ENCODE results near the gene PDCD10. TPM values are rescaled to one million over a fixed set of nuclear protein-coding genes. Genes with fewer than 3 reads are reported as not detected.

Gene PDCD10
- total RNA-seq, 1 donor from 2014 or later = 37.7 TPM

DNA sequence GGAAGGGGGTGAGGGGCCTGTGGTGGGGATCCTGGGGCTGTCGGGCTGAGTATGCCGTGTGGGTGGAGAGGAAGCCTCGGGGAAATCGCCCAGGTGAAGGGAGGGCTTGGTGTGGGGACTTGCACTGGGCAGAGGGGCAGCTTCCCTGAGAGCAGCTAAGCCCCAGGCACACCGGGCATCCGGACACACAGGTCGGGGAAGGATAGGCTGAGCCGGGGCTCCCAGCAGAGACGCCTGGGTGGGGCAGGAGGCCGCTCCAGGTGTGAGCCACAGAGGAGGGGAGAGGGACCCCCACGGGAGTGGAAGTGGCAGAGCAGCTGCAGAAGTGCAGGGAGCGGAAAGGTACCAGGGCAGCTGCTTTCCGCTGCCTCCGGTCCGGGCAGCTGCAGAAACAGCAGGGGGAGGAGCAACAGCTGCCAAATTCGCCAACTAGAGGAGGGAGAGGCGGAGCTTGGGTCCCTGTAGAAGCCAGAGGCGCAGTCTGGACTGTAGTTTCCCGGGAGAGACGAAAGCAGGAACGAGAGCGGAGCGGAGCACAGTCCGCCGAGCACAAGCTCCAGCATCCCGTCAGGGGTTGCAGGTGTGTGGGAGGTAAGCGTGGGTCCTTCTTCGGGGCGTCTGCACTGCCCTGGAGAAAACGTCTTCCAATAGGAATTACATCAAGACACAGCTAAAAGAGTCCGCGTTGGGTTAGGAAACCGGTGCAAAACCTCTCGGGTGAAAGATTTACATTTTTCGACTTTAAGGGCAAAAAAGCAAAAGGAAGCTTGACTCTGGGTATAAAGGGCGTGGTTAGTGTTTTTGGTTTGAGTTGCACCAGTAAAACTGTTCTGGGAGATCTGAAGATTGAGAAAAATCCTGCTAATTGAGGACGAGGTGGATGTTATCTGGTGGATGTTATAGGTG is 794 bp upstream of the PDCD10 start, which contains the start of gene SERPINI1:
TSS of gene SERPINI1 (plus strand) at position 489 of the 906 bp plus-strand sequence. CDS start 53,408 bp downstream, outside the sequence.
- peak; percentile 92 for DNase-seq (ENCODE audit: low spot score)

DNA sequence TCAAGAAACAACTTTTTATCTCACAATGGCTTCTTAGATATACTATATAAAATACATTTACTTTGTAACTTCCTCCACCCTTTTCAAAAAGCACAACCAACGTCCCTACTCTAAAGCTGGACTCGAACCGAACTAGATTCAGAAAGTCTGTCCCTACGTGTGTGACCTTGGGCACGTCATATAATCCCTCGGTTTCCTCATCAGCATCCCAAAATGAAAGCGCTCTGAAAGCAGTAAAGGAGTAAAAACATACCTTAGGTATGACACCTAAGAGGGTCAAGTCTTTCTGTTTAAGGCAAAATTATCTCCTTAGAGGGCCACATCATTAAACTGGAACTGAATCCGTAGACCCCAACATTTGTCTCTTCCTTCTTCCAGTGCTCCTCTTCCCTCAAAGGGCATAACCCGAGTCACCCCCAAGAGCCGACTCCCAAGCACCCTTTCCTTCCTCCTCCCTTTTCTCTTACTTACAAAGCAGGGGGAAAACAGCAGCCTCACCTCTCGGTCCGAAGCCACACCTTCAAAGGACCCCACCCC is 663 bp downstream of the PDCD10 start:
- DNase-seq (ENCODE audit: low spot score) = no peak

DNA sequence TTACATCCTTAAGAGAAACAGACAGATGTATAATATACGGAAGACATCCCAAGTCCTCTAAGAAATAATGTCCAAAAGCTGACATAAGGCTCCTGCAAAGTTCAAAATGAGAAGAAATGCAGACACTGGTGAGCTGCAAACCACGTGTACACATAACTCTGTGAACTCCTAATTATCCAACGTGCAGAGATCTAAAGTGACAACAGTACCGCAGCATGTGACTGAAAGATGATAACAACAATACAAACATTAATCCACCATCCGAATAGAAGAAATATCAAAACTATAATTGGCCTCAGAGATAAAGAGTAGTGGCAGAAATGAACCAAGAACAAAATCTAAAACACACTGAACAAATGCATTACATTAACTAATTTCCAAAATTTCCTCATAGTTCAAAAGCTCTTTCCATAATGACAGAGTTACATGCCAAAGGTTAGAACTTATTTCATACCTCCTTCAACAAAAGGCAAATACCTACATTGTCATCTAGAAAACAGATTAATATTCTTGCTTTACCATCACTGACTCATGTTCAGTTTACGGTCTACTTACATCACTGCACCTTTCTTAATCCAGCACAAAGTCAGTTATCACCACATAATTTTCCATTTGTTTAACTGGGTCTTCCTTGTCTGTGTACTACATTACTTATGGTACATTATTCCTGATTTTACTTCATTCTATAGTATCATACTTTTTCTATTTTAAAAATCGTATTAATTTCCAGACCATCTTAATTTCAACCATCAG is 2.2 kb downstream of the PDCD10 start:
- DNase-seq (ENCODE audit: low spot score) = no peak

DNA sequence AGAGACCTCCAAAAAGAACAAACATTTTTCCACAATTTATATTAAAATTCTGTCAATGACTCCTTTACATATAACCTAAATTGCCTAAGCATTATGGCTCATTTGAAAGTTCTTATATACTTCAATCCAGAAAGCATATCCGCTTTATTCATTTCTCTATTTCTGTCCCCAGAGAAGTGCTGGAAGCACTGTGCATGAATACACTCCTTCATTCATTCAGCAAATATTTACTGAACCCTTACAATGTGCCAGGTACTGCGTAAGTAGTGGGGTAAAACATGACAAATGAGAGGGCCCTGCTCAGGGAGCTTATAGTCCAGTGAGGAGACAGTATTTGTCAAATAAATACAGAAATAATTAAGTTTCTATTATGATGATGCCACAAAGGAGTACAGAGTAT is 3.3 kb downstream of the PDCD10 start:
- no peak for DNase-seq (ENCODE audit: low spot score)

DNA sequence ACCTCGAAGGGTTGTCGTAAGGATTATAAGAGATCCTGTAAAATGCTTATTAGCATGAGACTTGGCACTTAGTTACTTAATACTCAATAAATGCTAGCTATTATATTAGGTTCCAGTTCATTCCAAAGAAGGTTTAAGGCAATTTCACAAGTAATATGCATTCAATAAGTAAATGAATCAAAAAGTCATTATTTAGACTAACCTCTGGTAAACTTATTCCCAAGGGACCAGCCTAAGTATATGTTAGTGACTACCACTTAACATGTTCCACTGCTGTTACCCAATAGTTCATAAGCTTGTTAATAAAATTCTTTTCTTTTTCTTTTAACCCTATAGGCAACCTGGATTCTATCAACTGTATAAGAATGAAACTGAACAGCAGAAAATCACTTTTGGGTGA is 5.1 kb downstream of the PDCD10 start:
- DNase-seq (ENCODE audit: low spot score) = no peak

DNA sequence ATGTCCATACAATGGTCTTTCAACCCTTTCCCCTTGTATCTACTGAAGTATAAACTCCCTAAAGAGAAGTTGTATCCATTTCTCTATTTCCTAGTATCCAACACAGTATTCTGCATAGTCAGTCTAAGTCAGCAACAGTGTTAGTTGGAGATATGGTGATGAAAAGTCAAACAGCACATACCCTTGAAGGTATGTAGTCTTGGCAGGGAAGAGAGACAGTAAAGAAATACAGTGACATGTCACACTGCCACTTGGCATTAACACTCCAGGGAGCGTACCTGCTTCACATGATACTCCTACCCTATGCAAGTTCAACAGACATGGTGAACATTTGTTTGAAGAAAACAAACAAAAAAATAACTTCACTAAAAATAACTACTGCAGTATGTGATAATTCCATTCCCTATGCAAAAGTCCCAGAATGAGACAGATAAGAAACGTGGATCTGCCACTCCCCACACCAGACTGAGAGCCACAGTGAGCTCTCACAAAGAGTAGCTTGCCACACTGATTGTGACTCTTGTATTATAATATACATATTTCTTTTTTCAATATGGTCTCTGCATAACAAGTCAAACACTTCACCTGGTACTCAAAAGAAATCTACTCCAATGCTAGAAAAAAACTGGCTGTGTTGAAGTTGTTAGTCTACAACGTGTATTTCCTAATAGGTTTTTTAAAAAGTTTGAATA is 5.9 kb downstream of the PDCD10 start:
- no peak for DNase-seq (ENCODE audit: low spot score)

DNA sequence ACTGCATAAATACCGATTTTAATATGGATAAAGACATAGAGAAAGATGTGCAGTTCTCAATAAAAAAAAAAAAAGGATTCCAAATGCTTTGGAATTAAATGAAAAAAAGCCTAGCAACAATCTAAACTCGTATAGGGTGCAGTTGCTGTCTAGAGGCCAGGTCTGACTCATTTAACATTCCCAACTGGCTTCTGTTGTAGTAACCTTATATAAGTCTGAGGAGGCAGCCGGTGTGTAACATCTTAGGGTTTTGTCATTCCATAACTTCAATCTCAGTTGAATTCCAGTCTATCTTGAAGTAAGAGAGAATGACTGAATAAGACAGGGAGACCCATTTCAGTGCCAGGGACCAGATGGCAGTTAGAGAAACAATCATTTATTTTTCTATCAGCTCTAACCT is 6.5 kb downstream of the PDCD10 start:
- DNase-seq (ENCODE audit: low spot score) = no peak

DNA sequence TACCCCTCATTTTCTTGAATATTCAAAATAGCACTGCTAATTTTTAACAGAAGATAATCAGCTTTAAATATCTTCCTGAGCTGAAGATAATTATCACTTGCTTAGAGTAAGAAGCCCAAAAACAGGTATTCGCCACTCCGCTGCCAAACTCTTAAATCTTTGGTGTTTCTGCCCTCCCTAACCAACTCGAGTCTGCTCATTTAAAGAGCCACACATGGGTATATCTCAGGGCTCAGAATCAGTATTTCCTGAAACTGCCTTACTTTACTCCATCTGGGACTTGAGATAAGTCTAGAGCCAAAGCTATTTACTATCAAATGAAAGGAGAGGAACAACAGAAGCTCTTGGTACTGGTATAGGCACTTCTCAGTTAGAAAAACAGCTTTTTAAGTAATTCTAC is 10.8 kb downstream of the PDCD10 start:
- no peak for DNase-seq (ENCODE audit: low spot score)

DNA sequence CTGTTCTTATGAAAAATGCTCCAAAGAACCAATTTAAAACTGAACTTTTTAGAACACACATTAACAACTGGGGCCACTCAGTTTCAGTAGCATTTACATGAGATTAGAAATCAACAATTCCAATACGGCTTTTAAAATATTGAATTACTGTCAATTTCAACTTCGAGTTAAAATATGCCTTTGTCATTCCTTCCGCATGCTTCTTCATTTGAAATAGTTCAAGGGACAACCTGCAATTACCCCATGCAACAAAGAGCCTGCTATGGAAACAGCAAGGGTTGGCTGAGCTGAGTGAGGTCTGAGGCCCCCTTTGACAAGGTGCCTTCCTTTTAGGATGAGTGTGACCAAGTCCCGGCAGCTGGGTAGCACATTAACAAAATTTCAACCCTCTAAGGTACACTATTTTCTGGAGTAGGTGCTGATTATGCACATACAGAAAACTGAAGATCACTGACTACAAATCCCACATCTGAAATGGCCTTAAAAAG is 11.6 kb downstream of the PDCD10 start:
- DNase-seq (ENCODE audit: low spot score) = no peak

DNA sequence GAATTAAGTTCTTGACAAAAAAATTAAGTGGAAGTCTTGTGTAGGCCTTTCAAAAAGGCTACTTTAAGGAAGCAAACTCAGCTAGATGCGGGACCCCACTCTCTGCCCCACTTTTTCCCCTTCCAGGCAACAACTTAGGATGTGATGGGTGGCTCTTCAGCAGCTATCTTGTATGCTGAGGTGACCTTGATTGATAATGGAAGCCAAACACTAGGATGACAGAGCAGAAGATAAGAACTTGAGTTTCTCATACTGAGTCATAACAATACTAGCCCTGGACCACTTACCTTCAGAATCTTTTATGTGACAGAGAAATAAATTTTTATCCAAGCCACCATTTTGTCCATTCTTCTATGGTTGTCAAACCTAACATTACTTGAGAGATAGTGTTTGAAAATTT is 16.1 kb downstream of the PDCD10 start:
- DNase-seq (ENCODE audit: low spot score) = no peak

DNA sequence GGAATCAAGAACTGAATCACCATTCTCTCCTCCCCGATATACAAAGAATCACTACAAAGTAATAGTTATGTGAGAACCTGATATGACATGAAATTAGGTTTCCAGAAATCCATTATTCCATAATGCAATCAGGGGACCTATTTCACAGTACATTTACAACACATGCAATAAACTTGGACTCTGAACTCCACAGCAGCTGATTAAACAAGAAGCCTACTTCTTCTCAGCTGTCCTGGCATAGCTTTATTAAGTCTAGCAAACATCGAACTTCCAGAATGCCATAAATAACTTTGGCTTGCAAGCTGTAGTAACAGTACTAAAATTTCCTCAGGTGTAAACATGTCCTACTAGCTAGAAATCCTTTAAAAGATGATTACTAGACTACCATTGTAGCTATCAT is 17.8 kb downstream of the PDCD10 start:
- no peak for DNase-seq (ENCODE audit: low spot score)

DNA sequence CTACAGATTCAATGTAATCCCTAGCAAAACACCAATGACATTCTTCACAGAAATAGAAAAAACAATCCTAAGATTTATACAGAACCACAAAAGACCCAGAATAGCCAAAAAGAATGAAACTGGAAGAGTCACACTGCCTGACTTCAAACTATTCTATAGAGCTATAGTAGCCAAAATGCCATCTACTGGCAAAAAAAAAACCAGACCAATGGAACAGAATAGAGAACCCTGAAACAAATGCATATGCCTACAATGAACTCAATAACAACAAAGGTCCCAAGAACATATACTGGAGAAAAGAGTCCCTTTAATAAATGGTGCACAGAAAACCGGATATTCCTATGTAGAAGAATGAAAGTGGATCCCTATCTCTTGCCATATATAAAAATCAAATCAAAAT is 19.8 kb downstream of the PDCD10 start:
- DNase-seq (ENCODE audit: low spot score) = no peak

DNA sequence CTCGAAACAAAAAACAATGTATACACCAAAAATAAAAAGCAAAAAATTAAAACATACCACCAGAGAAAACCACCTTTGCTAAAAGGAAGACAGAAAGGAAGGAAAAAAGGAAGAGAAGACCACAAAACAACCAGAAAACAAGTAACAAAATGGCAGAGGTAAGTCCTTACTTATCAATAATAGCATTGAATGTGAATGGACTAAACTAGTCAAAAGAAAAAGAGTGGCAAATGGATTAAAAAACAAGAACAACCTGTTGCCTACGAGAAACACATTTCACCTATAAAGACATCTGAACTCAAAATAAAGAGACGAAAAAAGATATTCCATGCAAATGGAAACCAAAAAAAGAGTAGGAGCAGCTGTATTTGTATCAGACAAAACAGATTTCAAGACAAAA is 22.2 kb downstream of the PDCD10 start:
- no peak for DNase-seq (ENCODE audit: low spot score)

DNA sequence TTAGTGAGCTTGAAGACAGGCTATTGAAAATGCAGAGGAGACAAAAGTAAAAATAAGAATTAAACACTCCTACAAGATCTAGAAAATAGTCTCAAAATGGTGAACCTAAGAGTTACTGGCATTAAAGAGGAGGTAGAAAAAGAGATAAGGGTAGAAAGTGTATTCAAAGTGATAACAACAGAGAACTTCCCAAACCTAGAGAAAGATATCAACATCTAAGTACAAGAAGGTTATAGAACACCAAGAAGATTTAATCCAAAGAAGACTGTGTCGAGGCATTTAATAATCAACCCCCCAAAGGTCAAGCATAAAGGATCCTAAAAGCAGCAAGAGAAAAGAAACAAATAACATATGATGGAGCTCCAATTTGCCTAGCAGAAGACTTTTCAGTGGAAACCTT is 23.3 kb downstream of the PDCD10 start:
- DNase-seq (ENCODE audit: low spot score) = no peak

DNA sequence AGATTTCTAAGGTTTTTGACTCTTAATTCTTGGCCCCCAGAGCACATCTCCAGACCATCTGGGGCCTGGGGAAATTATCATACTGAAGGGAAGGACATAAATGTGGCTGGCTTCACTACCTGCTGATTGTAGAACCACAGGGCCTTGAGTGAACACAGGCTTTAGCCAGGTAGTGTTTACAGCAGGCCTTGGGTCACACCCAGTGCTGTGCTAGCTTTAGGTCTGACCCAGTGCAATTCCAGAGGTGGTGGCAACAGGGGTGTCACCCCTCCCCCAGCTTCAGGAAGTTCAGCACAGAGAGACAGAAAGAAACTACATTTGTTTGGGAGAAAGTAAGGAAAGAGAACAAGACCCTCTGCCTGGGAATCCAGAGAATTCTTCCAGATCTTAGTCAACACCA is 24.1 kb downstream of the PDCD10 start:
- DNase-seq (ENCODE audit: low spot score) = no peak

DNA sequence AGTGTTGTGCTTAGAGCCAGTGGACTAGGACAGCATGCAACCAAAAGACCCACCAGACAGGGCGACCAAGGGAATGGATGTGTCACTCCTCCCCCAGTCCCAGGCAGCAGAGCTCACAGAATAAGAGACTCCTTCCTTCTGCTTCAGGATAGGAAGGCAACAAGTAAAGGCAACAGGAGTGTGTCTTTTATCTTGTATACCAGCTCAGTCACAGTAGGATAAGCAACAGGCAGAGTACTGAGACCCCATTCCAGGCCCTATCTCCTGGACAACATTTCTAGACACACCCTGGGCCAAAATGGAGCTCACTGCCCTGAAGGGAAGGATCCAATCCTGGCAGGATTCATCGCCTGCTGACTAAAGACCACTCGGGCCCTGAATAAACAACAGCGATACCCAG is 25.0 kb downstream of the PDCD10 start:
- DNase-seq (ENCODE audit: low spot score) = no peak

DNA sequence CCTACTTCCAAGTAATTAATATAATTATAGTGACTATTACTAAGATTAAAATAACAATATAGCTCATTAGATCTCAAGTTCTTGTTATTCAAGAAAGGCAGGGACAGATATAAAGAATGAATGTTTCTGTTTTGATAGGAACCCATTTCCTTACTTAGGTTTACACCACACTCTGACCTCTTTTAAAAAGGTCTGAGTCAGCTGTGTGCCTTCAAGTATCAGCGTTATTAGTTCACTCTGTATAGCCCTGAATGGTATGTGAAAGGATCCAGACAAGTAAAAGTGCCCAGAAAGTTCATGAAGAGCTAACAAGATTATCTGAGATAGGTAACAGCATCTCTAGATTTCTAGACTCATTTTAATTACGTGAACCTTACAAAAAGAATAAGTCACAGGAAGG is 28.9 kb downstream of the PDCD10 start:
- DNase-seq (ENCODE audit: low spot score) = no peak

DNA sequence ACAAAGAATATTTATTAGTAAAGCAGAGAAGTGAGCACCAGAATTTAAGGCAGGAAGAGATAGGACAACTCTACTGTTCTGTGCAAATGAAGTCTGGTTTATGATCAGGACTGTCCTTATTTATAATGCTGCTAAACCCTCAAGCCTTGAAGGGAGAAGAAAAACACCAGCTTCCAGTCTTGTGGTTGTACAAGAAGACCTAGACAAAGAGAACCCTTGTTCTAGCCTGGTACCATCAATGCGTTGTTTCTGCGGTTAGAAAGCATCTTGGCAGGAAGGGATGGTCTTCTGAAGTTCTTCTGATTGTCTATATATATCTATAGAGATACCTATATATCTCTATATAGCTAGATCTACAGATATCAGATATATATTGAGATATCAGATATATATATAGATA is 33.8 kb downstream of the PDCD10 start:
- DNase-seq (ENCODE audit: low spot score) = no peak

DNA sequence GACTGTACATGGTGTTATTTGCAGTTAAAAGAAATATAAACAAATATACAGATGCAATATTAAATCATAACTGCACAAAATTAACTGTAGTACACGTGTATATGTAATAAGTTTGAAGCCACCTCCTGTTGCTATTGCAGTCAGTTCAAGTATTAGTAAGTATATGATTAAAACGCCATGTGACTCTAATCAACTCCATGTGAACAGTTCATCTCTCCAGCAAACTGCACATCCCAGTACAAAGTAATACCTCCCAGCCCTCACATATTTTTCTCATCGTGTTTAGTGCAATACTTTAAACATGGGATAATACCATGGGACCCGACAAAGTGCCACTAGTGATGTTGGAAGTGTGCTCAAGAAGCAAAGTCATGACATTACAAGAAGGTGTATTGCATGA is 34.6 kb downstream of the PDCD10 start:
- no peak for DNase-seq (ENCODE audit: low spot score)

DNA sequence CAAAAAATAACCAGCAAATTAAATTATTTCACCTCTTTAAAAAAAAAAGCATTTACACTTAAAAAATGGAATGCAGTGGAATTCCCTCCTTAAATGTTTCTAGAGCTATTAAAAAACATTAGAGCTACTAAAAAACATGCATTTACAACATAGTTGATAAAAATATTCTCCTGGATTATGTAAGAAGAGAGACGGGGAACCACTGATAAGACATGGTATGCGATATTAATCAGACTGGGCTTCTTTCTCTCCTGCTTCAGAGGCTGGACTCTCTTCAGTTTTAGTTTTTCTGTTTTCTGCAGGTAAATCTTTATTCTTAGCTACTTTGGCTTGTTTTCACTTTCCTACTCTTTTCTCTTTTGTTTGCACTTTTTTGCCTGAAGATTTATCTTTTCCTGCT is 40.6 kb downstream of the PDCD10 start:
- DNase-seq (ENCODE audit: low spot score) = no peak

DNA sequence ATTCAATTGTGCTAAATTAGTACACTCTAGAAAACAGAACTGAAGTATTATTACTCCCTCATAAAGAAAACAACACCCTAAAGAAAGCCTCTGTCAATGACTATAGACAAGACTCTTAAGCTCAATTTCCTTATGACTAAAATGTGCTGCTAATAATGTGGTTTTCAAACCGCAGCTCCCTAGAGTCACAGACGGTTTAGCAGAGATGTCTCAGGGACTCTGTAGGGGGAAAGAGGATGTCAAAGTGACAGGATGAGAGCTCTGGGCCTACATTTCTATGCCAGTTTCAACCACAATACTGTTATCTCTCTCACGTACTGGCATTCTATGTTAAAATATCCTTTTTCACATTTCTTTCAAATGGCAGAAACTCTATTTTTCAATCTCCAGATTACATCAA is 43.3 kb downstream of the PDCD10 start:
- no peak for DNase-seq (ENCODE audit: low spot score)
